A549 (cell line): ENCODE data around the gene ZNF557.

ENCODE experiments used
- FOSL2 ChIP-seq, 2 experiments: fragments of 450-650 bp in 1 of 2; fragments of >200 bp in 1 of 2; sonication (Bioruptor Twin) in 1 of 2; formaldehyde crosslinking; IDR thresholded peaks; 2 replicates each; pipeline versions ENCODE4 v1.5.0 to v1.6.1; 2016 to 2020; ENCODE audit warnings: mild to moderate bottlenecking in 1 of 2, moderate library complexity in 1 of 2
- POLR2A ChIP-seq: IDR thresholded peaks from 2 replicates; pipeline ENCODE4 v1.6.1; 2012; ENCODE audit warnings: mild to moderate bottlenecking, low read length
- RAD21 ChIP-seq, 2 experiments: fragments of >200 bp in 1 of 2; sonication (Bioruptor Twin) in 1 of 2; formaldehyde crosslinking in 1 of 2; IDR thresholded peaks in 1 of 2; conservative IDR thresholded peaks in 1 of 2; 2 replicates in 1 of 2; 3 replicates in 1 of 2; pipeline ENCODE4 v1.6.1; 2012 to 2018; ENCODE audit warnings: inconsistent platforms in 1 of 2
- ZFP36 ChIP-seq: fragments of 450-650 bp; IDR thresholded peaks from 2 replicates; pipeline ENCODE4 v1.6.1; 2014; ENCODE audit warnings: borderline replicate concordance; ENCODE audit not compliant: partially characterized antibody
- TF ChIP-seq, protein P1 (sequence below): fragments of >200 bp; sonication (Bioruptor Twin); formaldehyde crosslinking; IDR thresholded peaks from 3 replicates; pipeline ENCODE4 v1.5.1; 2016
- TF ChIP-seq, protein P2 (sequence below): fragments of 200-600 bp; sonication (generic); IDR thresholded peaks from 2 replicates; pipeline ENCODE4 v1.6.1; 2016; ENCODE audit warnings: antibody characterized with exemption, mild to moderate bottlenecking, moderate library complexity
- TF ChIP-seq, protein P3 (sequence below): IDR thresholded peaks from 2 replicates; pipeline ENCODE4 v1.6.1; 2012

DNA sequence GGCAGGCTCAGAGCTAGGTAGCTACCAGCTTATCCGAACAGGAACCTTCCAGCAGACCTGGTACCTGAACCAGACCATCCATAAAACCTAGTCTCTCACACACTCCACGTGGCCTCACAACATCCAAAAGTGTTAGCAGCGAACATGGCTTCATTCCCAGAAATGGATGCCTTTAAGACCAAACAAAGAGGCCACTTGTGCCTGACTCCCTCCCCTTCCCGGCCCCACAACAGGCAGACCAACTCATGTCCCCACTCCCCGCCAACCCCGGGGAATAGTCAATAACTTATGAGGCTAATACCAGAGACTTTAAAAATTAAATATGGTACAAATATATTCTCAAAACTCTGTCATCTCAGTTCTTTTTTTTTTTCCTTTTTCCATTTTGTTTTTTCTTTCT is 46.2 kb downstream of the ZNF557 start:
- no peak for TF ChIP-seq RAD21 (conservative IDR thresholded peaks at IDR 0.05 in 1 of 2, IDR thresholded peaks at IDR 0.05 in 1 of 2)
- TF ChIP-seq, protein P1, sequence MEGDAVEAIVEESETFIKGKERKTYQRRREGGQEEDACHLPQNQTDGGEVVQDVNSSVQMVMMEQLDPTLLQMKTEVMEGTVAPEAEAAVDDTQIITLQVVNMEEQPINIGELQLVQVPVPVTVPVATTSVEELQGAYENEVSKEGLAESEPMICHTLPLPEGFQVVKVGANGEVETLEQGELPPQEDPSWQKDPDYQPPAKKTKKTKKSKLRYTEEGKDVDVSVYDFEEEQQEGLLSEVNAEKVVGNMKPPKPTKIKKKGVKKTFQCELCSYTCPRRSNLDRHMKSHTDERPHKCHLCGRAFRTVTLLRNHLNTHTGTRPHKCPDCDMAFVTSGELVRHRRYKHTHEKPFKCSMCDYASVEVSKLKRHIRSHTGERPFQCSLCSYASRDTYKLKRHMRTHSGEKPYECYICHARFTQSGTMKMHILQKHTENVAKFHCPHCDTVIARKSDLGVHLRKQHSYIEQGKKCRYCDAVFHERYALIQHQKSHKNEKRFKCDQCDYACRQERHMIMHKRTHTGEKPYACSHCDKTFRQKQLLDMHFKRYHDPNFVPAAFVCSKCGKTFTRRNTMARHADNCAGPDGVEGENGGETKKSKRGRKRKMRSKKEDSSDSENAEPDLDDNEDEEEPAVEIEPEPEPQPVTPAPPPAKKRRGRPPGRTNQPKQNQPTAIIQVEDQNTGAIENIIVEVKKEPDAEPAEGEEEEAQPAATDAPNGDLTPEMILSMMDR, result no peak
- TF ChIP-seq ZFP36, result no peak
- no peak for TF ChIP-seq POLR2A
- TF ChIP-seq, protein P2, sequence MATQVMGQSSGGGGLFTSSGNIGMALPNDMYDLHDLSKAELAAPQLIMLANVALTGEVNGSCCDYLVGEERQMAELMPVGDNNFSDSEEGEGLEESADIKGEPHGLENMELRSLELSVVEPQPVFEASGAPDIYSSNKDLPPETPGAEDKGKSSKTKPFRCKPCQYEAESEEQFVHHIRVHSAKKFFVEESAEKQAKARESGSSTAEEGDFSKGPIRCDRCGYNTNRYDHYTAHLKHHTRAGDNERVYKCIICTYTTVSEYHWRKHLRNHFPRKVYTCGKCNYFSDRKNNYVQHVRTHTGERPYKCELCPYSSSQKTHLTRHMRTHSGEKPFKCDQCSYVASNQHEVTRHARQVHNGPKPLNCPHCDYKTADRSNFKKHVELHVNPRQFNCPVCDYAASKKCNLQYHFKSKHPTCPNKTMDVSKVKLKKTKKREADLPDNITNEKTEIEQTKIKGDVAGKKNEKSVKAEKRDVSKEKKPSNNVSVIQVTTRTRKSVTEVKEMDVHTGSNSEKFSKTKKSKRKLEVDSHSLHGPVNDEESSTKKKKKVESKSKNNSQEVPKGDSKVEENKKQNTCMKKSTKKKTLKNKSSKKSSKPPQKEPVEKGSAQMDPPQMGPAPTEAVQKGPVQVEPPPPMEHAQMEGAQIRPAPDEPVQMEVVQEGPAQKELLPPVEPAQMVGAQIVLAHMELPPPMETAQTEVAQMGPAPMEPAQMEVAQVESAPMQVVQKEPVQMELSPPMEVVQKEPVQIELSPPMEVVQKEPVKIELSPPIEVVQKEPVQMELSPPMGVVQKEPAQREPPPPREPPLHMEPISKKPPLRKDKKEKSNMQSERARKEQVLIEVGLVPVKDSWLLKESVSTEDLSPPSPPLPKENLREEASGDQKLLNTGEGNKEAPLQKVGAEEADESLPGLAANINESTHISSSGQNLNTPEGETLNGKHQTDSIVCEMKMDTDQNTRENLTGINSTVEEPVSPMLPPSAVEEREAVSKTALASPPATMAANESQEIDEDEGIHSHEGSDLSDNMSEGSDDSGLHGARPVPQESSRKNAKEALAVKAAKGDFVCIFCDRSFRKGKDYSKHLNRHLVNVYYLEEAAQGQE, result no peak
- TF ChIP-seq, protein P3, sequence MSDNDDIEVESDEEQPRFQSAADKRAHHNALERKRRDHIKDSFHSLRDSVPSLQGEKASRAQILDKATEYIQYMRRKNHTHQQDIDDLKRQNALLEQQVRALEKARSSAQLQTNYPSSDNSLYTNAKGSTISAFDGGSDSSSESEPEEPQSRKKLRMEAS, result no peak
- TF ChIP-seq FOSL2 (IDR thresholded peaks at IDR 0.05), result no peak
- TF ChIP-seq FOSL2 (CRISPR knock-in tag; IDR thresholded peaks at IDR 0.05), result no peak
